ENCODE data around the gene MAMDC2. TPM values are rescaled to one million over a fixed set of nuclear protein-coding genes. Genes with fewer than 3 reads are reported as not detected.

MAMDC2 gene
- total RNA-seq, 2 donors from 2014 or later: 28.8 to 32.5 TPM

DNA sequence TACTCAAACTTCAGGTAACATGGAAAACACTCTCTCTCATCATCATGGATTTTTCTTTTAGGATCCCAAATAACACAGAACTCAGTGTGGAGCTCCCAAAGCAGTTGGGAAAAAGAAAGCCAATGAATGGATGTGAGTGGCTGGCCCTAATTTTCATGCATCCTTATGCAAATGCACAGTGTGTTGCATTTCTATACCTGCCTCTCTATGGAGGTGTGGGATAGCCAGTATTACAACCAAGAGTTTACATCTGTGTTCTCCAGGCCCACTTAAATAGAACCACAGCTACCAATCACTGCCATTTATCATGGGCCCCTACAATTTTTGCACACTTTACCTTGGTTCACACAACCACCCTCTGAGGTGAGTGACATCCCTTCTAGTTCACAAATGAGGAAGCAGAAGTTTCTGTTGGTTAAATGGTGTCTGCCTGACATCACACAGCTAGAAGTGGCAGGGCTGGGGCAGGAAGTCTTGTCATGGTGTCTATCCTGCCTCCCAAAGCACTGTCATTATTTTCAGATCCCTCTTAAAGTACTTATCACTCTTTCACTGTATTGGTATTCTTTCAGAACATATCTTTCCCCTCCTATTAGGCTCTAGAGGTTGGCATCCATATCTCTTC, 17.3 kb downstream of the MAMDC2 start:
- DNase-seq (ENCODE audit: low spot score): no peak
- Histone ChIP-seq H3K27ac (peak overlapping the region; percentile 29 to 32), H3K9me3 (no peaks in the 10 kb centered on the region), H3K36me3 (no peaks in the 10 kb centered on the region), H3K27me3 (no peaks in the 10 kb centered on the region), H3K4me1 (peaks cover 0 to 51% of the 10 kb centered on the region in 2 donors), H3K4me3 (no peak overlapping the region)
- TF ChIP-seq, protein P1, sequence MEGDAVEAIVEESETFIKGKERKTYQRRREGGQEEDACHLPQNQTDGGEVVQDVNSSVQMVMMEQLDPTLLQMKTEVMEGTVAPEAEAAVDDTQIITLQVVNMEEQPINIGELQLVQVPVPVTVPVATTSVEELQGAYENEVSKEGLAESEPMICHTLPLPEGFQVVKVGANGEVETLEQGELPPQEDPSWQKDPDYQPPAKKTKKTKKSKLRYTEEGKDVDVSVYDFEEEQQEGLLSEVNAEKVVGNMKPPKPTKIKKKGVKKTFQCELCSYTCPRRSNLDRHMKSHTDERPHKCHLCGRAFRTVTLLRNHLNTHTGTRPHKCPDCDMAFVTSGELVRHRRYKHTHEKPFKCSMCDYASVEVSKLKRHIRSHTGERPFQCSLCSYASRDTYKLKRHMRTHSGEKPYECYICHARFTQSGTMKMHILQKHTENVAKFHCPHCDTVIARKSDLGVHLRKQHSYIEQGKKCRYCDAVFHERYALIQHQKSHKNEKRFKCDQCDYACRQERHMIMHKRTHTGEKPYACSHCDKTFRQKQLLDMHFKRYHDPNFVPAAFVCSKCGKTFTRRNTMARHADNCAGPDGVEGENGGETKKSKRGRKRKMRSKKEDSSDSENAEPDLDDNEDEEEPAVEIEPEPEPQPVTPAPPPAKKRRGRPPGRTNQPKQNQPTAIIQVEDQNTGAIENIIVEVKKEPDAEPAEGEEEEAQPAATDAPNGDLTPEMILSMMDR (IDR thresholded peaks at IDR 0.05): no peak

DNA sequence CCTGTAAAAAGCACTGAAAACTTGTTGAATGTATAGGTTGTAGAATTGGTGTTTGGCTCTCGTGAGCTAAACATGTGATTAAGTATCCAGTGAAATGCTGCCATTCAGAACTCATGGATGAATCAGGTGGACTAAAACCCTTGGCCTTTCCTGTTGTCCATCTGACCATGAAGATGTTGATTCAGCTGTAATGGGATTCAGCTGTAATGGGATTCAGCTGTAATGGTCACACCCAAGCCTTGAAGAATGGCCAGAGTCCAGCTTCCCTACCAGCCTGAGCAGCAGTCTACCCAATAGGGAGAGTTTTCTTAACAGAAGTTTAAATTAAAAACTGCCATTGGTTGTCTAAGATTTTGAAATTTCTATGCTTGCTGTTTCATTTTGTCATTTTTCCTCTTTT, 18.1 kb downstream of the MAMDC2 start:
- no peaks in the 10 kb centered on the region for H3K27me3 ChIP-seq
- TF ChIP-seq, protein P1 (IDR thresholded peaks at IDR 0.05): no peak
- H3K36me3 ChIP-seq: no peaks in the 10 kb centered on the region
- peak overlapping the region; percentile 29 to 32 for H3K27ac ChIP-seq
- no peak for DNase-seq (ENCODE audit: low spot score)
- peaks cover 0 to 52% of the 10 kb centered on the region in 2 donors for H3K4me1 ChIP-seq
- H3K4me3 ChIP-seq: no peak overlapping the region
- H3K9me3 ChIP-seq: no peaks in the 10 kb centered on the region

DNA sequence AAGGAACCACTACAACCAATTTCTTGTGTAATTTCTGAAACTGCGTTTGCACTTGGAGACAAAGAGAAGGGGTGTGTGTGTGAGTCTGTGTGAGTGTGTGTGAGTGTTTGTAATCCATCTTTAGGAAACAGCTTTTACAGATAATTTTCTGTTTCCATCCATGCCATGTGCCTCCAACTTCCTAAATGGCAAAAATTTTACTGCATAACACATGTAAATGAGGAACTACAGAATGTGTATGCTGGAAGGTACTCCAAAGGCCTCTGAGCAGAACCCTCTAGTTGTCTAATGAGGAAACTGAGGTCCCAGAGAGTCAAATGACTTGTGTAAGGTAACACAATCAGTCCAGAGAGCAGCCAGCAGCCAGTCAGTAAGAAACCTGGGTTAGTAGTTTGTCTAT, 20.8 kb downstream of the MAMDC2 start:
- Histone ChIP-seq H3K27ac (peak overlapping the region; percentile 19 to 67), H3K4me3 (no peak overlapping the region), H3K4me1 (peaks cover 0 to 58% of the 10 kb centered on the region in 2 donors), H3K27me3 (no peaks in the 10 kb centered on the region), H3K36me3 (no peaks in the 10 kb centered on the region), H3K9me3 (no peaks in the 10 kb centered on the region)
- TF ChIP-seq, protein P1 (IDR thresholded peaks at IDR 0.05): no peak
- DNase-seq (ENCODE audit: low spot score): no peak

DNA sequence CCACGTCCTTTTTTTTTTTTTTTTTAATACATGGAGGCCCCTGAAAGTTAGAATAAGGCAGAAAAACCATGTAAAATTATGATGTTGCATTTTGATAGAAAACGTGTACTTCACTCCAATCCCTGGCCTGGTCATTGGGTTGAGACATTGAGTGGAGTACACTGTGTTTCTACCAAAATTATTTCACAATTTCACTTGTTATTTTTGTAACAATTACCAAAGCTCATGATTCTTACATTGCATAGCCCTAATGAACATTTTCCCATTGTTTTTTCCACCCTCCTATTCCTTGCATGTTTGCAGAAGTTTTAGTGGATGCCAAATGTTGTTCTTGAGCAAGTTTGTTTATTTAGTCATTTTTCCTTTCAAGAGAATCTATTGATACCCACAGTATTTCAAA, 21.9 kb downstream of the MAMDC2 start:
- Histone ChIP-seq H3K4me3 (no peak overlapping the region), H3K4me1 (peaks cover 0 to 63% of the 10 kb centered on the region in 2 donors), H3K36me3 (no peaks in the 10 kb centered on the region), H3K27ac (peak overlapping the region; percentile 61 to 72), H3K27me3 (no peaks in the 10 kb centered on the region), H3K9me3 (no peaks in the 10 kb centered on the region)
- TF ChIP-seq, protein P1 (IDR thresholded peaks at IDR 0.05): no peak
- no peak for DNase-seq (ENCODE audit: low spot score)

DNA sequence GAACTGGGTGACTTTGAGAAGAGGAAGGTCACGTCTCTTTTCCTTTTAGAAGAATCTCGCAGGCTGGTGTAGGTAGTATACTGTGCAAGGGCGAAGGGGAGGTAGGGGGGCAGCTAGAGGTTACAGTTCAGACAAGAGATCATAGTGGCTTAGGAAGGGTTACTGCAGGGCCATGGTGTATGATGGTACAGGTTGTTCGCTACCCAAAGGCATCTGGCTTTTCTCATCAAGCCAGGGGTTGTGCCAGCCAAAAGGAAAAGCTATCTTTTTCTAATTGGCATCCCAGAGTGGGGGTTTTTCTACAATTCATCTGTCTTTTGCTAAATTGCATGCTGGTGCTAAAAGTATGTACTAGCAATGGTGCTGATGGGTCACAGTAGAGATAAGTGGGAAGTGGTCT, 22.8 kb downstream of the MAMDC2 start:
- Histone ChIP-seq H3K4me3 (no peak overlapping the region), H3K4me1 (peaks cover 0 to 60% of the 10 kb centered on the region in 2 donors), H3K27me3 (no peaks in the 10 kb centered on the region), H3K27ac (peak overlapping the region; percentile 61 to 72), H3K36me3 (no peaks in the 10 kb centered on the region), H3K9me3 (no peaks in the 10 kb centered on the region)
- TF ChIP-seq, protein P1 (IDR thresholded peaks at IDR 0.05): no peak
- DNase-seq (ENCODE audit: low spot score): no peak

DNA sequence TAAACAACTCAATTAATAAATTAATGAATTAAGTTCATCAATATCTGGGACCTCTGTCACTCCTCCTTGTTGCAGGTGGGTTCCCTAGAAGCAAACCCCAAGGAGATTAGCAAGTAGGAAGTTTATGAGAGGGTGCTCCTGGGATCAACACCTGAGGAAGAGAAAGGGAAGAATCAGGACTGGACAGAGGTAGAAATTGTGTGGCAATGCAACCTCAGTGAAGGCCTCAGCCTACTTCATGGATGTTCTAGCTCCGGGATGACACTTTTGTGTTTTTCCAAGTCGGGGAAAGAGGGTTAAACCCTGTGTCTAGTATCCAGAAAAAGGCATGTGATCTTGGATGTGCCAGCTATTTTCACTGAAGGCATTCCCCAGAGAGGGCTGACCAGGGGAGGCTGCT, 23.2 kb downstream of the MAMDC2 start:
- H3K9me3 ChIP-seq: no peaks in the 10 kb centered on the region

More for the DNA sequence above, 23.2 kb downstream of the MAMDC2 start:
- DNase-seq (ENCODE audit: low spot score): no peak
- H3K36me3 ChIP-seq: no peaks in the 10 kb centered on the region
- TF ChIP-seq, protein P1 (IDR thresholded peaks at IDR 0.05): no peak
- H3K27ac ChIP-seq: peak overlapping the region; percentile 16 to 72
- H3K4me3 ChIP-seq: no peak overlapping the region
- H3K4me1 ChIP-seq: peaks cover 0 to 60% of the 10 kb centered on the region in 2 donors
- no peaks in the 10 kb centered on the region for H3K27me3 ChIP-seq
